Right kidney (tissue), 1 donor: Measurements from ENCODE around the gene F11R.
A peak's percentile ranks its signal among the peaks of the same experiment; 100 is the strongest.
"Not testable (repeated sequence)": the region's sequence is repeated elsewhere in the genome, so short reads cannot be mapped to it uniquely, and the experiment has no call there.

Source experiments
- DNase-seq: peaks from one replicate; pipeline ENCODE4 v3.0.0-alpha.2; 2016

The F11R gene

DNA sequence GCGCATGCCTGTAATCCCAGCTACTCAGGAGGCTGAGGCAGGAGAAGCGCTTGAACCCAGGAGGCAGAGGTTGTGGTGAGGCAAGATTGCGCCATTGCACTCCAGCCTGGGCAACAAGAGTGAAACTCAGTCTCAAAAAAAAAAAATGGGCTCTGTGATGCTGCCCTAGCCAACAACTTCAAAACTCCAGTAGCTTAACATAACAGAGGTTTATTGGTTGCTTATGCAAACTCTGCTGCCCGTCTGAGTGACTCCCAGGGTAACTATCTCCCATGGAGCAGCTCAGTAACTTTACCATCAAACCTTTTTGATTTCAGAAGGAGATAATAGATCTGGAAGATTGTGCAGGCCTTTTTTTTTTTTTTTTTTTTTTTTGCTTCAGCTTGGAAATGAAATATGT, 47.5 kb downstream of the F11R start:
- DNase-seq = no peak

DNA sequence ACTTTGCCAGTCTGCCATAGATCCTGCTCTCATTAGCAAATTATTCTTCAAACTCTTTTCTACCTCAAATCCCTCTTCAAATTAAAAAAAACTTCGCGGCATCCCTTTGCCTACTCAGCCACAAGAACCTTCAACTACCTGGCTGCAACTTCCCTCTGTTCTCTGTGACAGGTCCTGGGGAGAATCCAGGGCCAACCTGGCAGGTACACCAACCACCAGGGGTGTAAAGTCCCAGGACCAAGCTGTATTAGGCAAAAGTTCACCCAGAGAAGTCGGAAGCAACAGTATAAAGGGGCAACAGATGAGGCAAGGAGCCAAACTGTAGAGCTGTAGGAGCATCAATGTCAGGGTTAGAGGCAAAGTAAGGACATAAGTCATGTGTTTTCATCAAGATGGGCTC, 48.0 kb downstream of the F11R start:
- DNase-seq = no peak

DNA sequence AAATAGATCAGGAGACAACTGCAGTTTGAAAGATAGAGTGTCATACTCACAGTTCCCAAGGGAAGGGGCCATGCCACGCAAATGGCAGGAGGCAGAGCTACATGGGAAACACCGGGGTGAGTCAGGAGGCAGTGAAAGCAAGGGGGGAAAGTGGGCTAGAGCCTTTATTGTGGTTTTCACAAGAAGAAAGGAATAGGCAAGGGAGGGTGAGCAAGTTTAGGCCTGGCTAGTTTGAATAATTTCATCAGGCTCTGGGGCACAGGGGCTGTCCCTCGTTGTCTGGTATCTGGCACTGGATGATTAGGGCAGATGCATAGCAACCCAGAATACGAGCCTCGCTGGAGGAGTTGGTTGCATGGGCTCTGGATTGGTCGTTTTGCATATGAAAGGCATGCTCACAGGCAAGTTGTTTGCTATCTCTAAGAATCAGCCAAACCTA, 49.3 kb downstream of the F11R start:
- no peak for DNase-seq

DNA sequence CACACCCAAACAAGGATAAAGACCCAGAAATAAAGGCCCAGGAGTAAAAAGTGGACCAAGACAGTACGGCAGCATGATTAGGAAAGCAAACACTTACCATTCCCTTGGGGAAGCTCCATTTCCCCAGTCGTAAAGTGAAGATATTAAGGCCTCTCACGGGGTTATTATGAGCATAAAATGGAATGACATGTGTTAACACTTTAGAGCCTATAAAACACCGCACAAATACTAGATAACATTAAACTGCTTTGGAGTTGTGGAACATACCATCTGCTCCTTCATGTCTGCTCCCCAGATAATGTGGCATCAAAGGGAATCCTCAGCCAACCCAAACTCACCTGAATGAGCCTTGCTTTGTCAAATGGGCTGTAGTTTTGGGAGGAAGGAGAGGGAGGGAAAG, 57.4 kb downstream of the F11R start:
- DNase-seq = no peak

DNA sequence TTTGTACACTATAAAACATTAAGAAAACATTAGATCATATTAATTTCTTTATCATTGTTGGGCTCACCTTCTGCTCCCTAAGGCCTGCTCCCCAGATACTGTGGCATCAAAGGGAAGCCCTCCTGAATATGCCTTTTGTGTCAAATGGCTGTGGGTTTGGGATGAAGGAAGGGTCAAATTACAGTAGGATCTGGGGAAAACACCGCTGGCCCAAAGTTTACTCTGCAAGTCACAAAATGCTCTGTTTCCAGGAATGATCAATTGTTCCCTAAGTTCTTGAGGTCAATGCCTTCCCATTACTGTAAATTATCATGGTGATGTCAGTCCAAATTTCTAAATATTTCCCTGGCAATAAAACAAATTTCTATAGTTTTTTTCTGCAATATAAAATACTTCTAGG, 59.5 kb downstream of the F11R start:
- no peak for DNase-seq

DNA sequence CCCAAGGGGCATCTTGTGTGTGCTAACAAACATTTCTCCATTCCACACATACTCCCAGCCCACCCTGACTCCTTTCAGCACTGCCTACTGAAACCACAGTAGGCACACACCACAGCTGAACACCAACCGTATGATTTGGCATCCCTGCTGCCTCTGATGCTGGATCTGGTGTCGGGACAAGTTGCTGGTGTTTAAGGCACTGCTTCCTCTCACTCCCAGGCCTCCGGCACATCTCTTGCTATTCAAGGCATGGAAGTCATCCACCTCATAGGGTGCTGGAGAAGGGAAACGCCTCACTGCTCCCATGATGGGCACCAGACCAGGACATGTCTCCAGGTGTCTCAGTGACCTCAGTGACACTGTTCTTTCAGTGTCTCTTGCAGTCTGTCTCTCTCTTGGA, 64.0 kb downstream of the F11R start:
- no peak for DNase-seq

DNA sequence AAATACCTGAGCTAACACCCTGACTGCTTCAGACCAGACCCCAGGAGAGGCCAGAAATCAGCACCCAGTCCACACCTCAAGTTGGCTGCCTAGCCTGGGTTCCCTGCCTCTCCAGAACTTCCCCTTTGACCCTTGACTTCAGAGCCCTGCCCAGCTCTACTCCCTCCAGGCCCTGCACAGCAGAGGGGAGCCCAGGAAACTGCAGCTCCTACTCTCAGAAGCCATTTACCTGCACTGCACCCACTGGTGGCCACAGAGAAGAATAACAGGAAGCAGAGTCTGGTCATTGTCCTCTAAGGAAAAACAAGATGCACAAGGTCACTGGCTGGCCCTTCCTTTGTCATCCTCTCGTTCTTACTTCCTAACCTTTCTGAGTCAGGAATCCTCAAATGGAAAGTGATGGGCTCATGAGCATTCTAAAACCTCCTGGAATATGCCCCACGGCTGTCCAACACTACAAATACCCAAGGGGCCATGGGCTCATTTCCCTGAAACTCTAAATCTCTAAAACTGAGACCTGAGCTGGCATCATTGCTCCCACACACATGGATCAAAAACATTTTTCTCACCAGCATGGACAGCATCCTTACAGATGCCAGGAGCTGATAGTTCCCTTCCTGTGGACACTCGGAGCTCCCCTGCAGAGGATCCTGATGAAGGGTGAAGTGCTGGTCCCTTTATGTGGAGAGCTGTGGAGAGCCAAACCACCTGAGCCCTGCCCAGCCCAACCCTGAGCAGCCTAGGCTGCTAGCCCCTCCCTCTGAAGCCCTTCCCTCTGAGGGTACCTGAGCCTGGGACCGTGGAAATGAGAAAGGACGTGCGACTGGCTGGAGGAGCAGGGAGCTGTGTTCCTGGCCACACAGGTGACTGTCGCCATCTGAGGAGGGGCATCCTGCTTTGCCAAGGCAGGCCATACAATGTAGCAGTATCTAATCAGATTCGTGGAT, 66.5 kb downstream of the F11R start, which contains the start of gene ITLN2:
Gene ITLN2 (minus strand): TSS at position 652 of the 947 bp plus-strand sequence. CDS start 68 bp downstream, at position 584.
- DNase-seq = no peak

DNA sequence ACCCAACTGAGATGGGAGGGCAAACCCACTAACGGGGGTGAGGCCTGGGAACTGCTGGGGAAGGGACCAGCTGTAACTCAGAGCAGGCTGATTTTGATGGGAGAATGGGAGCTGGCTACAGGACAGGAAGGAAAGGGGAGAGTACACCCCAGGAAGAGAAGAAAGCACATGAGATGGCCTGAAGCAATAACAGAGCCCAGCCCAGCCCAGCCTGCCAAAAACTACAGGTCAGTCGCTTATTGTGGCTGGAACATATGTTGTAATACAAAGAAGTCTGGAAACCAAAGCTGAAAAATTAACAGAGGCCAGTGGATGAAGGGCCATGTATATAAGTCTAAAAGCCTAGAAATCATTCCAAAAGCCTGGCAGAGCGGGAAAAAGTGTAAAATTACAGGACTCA, 67.9 kb downstream of the F11R start:
- no peak for DNase-seq

DNA sequence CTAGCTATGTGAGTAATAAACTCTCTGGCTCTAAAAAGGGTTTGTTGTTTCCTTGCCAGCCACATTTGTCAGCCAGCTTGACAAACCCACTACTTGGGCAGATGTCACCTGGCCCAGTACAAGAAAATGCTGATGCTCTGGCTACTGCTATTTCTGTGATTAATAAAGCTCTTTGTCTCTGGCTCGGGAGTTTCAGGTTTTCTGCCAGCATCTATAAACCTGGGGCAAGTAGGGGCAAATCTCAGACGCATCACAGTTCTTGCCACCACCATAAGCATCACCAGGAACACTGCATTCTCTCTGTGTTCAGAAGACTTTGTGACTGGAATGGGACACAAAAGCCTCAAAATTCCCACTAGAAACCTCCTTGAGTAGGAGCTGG, 68.8 kb downstream of the F11R start:
- no peak for DNase-seq

DNA sequence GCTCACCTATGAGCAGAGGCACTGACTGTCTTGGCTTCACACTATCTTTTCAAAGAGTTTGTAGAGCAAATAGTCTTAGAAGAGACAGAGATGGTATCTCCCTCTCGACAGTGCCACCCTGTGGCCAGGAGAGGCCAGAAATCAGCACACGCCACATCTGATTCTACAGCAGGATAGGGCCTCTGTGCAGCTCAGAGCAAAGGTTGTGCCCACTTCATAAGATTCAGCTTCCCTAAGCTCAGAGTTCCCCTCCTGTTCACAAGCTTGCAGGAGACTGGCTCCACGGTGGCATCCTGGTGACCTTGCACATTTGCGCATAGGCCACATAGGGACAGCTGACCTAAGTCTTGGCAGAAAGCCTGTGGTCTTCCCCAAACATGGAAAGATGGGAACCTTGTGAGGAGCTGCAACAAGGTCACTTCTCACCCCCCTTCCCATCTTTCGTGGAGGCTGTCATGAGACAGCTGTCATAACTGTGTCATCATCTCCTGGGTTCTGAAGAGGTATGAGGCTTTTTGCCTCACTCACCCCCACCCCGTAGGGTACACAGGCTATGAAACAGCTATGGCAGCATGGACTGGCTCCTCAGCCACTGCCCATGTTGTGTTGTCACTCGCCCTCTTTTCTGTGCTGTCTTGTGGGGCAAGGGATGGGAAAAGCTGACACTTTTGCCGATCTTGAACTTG, 69.4 kb downstream of the F11R start:
- peak; percentile 35 for DNase-seq

DNA sequence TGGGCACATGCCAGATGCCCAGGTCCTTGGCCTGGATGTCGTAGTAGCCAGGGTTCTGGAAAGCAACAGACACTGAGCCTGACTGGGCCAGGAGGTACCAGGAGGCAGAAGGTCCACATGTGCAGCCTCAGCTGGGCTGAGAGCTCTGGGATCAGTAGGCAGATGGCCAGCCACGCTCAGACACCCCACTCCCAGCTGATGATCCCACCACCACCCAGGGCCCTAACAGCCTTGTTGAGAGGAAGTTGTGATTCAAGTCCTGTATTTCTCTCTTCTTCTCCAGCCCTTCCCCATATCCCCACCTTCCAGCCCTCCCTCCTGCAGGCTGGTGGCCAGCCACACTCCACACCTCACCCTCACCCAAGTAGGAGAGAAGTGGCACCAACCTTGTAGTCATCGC, 70.3 kb downstream of the F11R start:
- no peak for DNase-seq

DNA sequence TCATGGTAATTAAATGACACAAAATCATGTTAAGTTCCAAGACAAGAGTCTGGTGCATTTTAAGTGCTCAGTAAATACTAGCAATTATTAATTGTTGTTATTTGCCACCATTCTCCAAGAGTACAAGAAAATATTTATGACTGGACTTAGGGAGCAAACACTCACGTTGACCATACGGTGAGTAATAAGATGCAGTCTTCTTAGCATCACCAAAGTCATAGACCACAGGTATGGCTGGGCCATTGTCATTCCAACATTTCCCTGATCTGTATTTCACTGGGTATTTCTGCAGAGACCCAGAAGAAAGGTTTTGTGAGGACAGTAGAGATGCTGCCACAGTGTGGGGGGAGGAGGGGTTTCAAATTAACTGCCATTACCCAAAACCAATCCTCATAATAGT, 71.1 kb downstream of the F11R start:
- DNase-seq = no peak

DNA sequence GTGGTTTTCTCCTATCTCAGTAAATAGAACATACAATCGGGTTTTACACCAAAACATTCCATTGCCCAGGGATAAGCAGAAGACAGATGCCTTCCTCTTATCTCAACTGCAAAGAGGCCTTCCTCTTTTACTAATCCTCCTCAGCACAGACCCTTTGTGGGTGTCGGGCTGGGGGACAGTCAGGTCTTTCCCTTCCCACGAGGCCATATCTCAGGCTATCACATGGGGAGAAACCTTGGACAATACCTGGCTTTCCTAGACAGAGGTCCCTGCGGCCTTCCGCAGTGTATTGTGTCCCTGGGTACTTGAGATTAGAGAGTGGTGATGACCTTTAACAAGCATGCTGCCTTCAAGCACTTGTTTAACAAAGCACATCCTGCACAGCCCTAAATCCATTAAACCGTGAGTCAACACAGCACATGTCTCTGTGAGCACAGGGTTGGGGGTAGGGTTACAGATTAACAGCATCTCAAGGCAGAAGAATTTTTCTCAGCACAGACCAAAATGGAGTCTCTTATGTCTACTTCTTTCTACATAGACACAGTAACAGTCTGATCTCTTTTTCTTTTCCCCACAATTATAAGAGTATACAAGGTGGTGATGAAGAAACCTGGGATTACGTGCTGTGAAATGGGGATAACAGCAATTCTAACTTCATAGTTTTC, 71.6 kb downstream of the F11R start:
- not testable (repeated sequence) for DNase-seq

DNA sequence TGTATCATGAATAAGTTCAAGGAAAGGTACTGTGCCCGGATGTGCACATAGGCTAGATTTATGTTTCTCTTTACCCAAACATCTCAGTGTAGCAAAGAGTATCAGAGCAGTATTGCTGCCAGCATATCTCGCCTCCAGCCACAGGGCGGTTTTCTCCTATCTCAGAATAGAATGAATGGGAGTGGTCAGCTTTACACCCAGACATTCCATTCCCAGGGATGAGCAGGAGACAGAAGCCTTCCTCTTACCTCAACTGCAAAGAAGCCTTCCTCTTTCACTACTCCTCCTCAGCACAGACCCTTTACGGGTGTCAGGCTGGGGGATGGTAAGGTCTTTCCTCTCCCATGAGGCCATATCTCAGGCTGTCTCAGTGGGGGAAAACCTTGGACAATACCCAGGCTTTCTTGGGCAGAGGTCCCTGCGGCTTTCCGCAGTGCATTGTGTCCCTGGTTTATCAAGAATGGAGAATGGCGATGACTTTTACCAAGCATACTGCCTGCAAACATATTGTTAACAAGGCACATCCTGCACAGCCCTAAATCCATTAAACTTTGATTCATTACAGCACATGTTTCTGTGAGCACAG, 73.7 kb downstream of the F11R start:
- not testable (repeated sequence) for DNase-seq

DNA sequence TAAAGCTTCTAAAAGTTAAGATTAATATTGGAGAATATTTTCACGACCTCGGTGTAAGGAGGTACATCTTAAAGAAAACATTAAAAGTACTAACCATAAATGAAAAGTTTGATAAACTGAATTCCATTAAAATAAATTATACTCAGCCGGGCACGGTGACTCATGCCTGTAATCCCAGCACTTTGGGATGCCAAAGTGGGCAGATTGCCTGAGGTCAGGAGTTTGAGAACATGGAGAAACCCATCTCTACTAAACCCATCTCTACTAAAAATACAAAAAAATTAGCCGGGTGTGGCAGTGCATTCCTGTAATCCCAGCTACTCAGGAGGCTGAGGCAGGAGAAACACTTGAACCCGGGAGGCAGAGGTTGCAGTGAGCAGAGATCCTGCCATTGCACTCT, 75.1 kb downstream of the F11R start:
- not testable (repeated sequence) for DNase-seq
